Thymus (tissue), 11 donors: ENCODE data around the gene GTF2F1. TPM values are rescaled to one million over a fixed set of nuclear protein-coding genes. Genes with fewer than 3 reads are reported as not detected.
"Not testable (repeated sequence)": the region's sequence is repeated elsewhere in the genome, so short reads cannot be mapped to it uniquely, and the experiment has no call there.

Source experiments
- DNase-seq, 9 donors: peaks; one replicate each; pipeline ENCODE4 v3.0.0-alpha.2; 2013; ENCODE audit warnings: low spot score in 9 of 9, low read depth in 6 of 9, missing footprints in 1 of 9
- H3K27ac ChIP-seq, 2 donors: one replicate each; pipeline ENCODE4 v1.5.1; 2013; ENCODE audit warnings: control low read depth in 1 of 2, low read depth in 1 of 2, low read length in 1 of 2, mild to moderate bottlenecking in 1 of 2, moderate library complexity in 1 of 2
- H3K27me3 ChIP-seq, 2 donors: one replicate each; pipeline ENCODE4 v1.5.1; 2013; ENCODE audit warnings: low read length in 1 of 2; ENCODE audit not compliant: control insufficient read depth in 2 of 2, insufficient read depth in 1 of 2
- H3K36me3 ChIP-seq, 2 donors: one replicate each; pipeline ENCODE4 v1.5.1; 2013; ENCODE audit warnings: low read length in 1 of 2, mild to moderate bottlenecking in 1 of 2, moderate library complexity in 1 of 2; ENCODE audit not compliant: control insufficient read depth in 2 of 2, insufficient read depth in 2 of 2
- H3K4me1 ChIP-seq, 2 donors: one replicate each; pipeline ENCODE4 v1.5.1; 2013; ENCODE audit warnings: low read length in 2 of 2; ENCODE audit not compliant: control insufficient read depth in 2 of 2, insufficient read depth in 2 of 2
- H3K4me3 ChIP-seq, 2 donors: one replicate each; pipeline ENCODE4 v1.5.1; 2013; ENCODE audit warnings: low read length in 2 of 2, control low read depth in 1 of 2, mild to moderate bottlenecking in 1 of 2
- H3K9me3 ChIP-seq, 2 donors: one replicate each; pipeline ENCODE4 v1.5.1; 2013; ENCODE audit warnings: low read length in 1 of 2, mild to moderate bottlenecking in 1 of 2; ENCODE audit not compliant: control insufficient read depth in 2 of 2, insufficient read depth in 1 of 2
- WGBS: extraction: QIAGEN DNeasy Blood & Tissue Kit; methylation state at CpG from one replicate; pipeline ENCODE4 v1.1.7; 2013; 5-methylcytosine and 5-hydroxymethylcytosine counted together
- polyA plus RNA-seq: library from polyadenylated mRNA; stranded (reverse); fragments of 200-250 nt; gene quantifications from one replicate; pipeline ENCODE4 v1.2.3, GENCODE V29; 2013
- total RNA-seq: library from RNA; stranded (reverse); fragments of 120-200 nt; gene quantifications from one replicate; pipeline ENCODE4 v1.2.4, GENCODE V29; 2013
- donor health status: healthy.

GTF2F1 gene
- total and polyA plus RNA-seq, 2 donors, result 37.9 to 41.5 TPM

GRCh38 chr19:6429419-6430221 is 36.7 kb upstream of the GTF2F1 start:
- WGBS, result 68% methylated on average over 20 of the region's 20 CpGs

GRCh38 chr19:6428692-6429418 is 35.9 kb upstream of the GTF2F1 start:
- not testable (repeated sequence) for DNase-seq
- peaks cover 7 to 10% of the 10 kb centered on the region in 2 donors for H3K4me1 ChIP-seq
- 93% methylated on average over 2 of the region's 2 CpGs for WGBS

More at GRCh38 chr19:6429419-6430221, 36.7 kb upstream of the GTF2F1 start:
- no peak for DNase-seq
- no peak overlapping the region for H3K27ac ChIP-seq
- peaks cover 7 to 10% of the 10 kb centered on the region in 2 donors for H3K4me1 ChIP-seq
- H3K9me3 ChIP-seq, result peaks cover 0 to 18% of the 10 kb centered on the region in 2 donors
- H3K36me3 ChIP-seq, result no peaks in the 10 kb centered on the region
- H3K27me3 ChIP-seq, result peaks cover 0 to 15% of the 10 kb centered on the region in 2 donors
- H3K4me3 ChIP-seq, result no peak overlapping the region

GRCh38 chr19:6427131-6427530 is 34.2 kb upstream of the GTF2F1 start:
- Histone ChIP-seq H3K27ac (no peak overlapping the region), H3K4me3 (no peak overlapping the region), H3K36me3 (peaks cover under 1 to 7% of the 10 kb centered on the region in 2 donors), H3K9me3 (peaks cover 0 to 18% of the 10 kb centered on the region in 2 donors), H3K27me3 (peaks cover 0 to 15% of the 10 kb centered on the region in 2 donors), H3K4me1 (peaks cover 14 to 26% of the 10 kb centered on the region in 2 donors)
- no peak for DNase-seq
- WGBS, result 94% methylated on average over 18 of the region's 18 CpGs

More at GRCh38 chr19:6428692-6429418, 35.9 kb upstream of the GTF2F1 start:
- not testable (repeated sequence) for H3K4me3 ChIP-seq, H3K27ac ChIP-seq, H3K36me3 ChIP-seq
- H3K9me3 ChIP-seq, result peaks cover 0 to 18% of the 10 kb centered on the region in 2 donors
- H3K27me3 ChIP-seq, result peaks cover 0 to 15% of the 10 kb centered on the region in 2 donors

GRCh38 chr19:6425732-6426620 is 33.0 kb upstream of the GTF2F1 start:
- peaks cover 0 to 13% of the 10 kb centered on the region in 2 donors for H3K27me3 ChIP-seq
- 97% methylated on average over 21 of the region's 21 CpGs for WGBS
- H3K27ac ChIP-seq, result peak overlapping the region; percentile 83 to 90
- H3K36me3 ChIP-seq, result peaks cover 12 to 18% of the 10 kb centered on the region in 2 donors
- H3K4me1 ChIP-seq, result peaks cover 14 to 30% of the 10 kb centered on the region in 2 donors
- DNase-seq, result peak in 2 of 9 donors; percentile 21 to 30
- peak overlapping the region; percentile 40 to 42 for H3K4me3 ChIP-seq
- peaks cover 0 to 18% of the 10 kb centered on the region in 2 donors for H3K9me3 ChIP-seq

- Histone ChIP-seq H3K36me3 (peaks cover 21 to 27% of the 10 kb centered on the region in 2 donors), H3K27me3 (peaks cover 0 to 10% of the 10 kb centered on the region in 2 donors), H3K4me1 (peaks cover 14 to 30% of the 10 kb centered on the region in 2 donors), H3K9me3 (peaks cover 0 to 18% of the 10 kb centered on the region in 2 donors), H3K4me3 (peak overlapping the region; percentile 42 to 83), H3K27ac (peak overlapping the region; percentile 83 to 90)
- DNase-seq, result peak; percentile 99 to 100 (median 99)
- 5% methylated on average over 43 of the region's 43 CpGs for WGBS
Observed at GRCh38 chr19:6424939-6425731, 32.2 kb upstream of the GTF2F1 start.

GRCh38 chr19:6424195-6424938 is 31.4 kb upstream of the GTF2F1 start, which contains the start of gene KHSRP:
Gene KHSRP, minus strand, starts transcription at chr19:6424811. Its CDS starts 110 bp downstream, at chr19:6424701.
- Histone ChIP-seq H3K27me3 (peaks cover 0 to 2% of the 10 kb centered on the region in 2 donors), H3K36me3 (peaks cover 28 to 34% of the 10 kb centered on the region in 2 donors), H3K27ac (peak within 1 kb of the TSS; percentile 83 to 90), H3K9me3 (peaks cover 0 to 15% of the 10 kb centered on the region in 2 donors), H3K4me1 (peaks cover 14 to 30% of the 10 kb centered on the region in 2 donors), H3K4me3 (peak within 1 kb of the TSS; percentile 83)
- peak in 4 of 9 donors; percentile 14 to 63 (median 35) for DNase-seq
- WGBS, result under 1% methylated on average over 111 of the region's 114 CpGs

GRCh38 chr19:6423499-6424194 is 30.7 kb upstream of the GTF2F1 start:
- WGBS, result under 1% methylated on average over 20 of the region's 20 CpGs

More at GRCh38 chr19:6423499-6424194, 30.7 kb upstream of the GTF2F1 start:
- peak in 2 of 9 donors; percentile 18 to 39 for DNase-seq
- Histone ChIP-seq H3K4me1 (peaks cover 14 to 30% of the 10 kb centered on the region in 2 donors), H3K9me3 (peaks cover 0 to 13% of the 10 kb centered on the region in 2 donors), H3K4me3 (peak overlapping the region; percentile 83), H3K27me3 (no peaks in the 10 kb centered on the region), H3K27ac (peak overlapping the region; percentile 36 to 56), H3K36me3 (peaks cover 35 to 42% of the 10 kb centered on the region in 2 donors)
